ENCODE data around the gene MSI2.

The MSI2 gene

GRCh38 chr17:57369509-57369945 is 113.2 kb downstream of the MSI2 start:
- peak; percentile 25 for DNase-seq (ENCODE audit: low read depth)
- TF ChIP-seq CTCF (IDR thresholded peaks at IDR 0.05; ENCODE audit: insufficient read depth, low read depth, low read length, missing control alignments): no peak

GRCh38 chr17:57370037-57370581 is 113.8 kb downstream of the MSI2 start:
- TF ChIP-seq CTCF (IDR thresholded peaks at IDR 0.05; ENCODE audit: insufficient read depth, low read depth, low read length, missing control alignments): no peak
- peak; percentile 95 for DNase-seq (ENCODE audit: low read depth)
- H3K4me3 ChIP-seq (ENCODE audit: low read length): no peak overlapping the region

More at GRCh38 chr17:57369509-57369945, 113.2 kb downstream of the MSI2 start:
- no peak overlapping the region for H3K4me3 ChIP-seq (ENCODE audit: low read length)

GRCh38 chr17:57370619-57371018 is 114.3 kb downstream of the MSI2 start:
- no peak overlapping the region for H3K4me3 ChIP-seq (ENCODE audit: low read length)
- no peak for DNase-seq (ENCODE audit: low read depth)
- TF ChIP-seq CTCF (IDR thresholded peaks at IDR 0.05; ENCODE audit: insufficient read depth, low read depth, low read length, missing control alignments): no peak

GRCh38 chr17:57372156-57372555 is 115.8 kb downstream of the MSI2 start:
- peak; percentile 51 for DNase-seq (ENCODE audit: low read depth)
- H3K4me3 ChIP-seq (ENCODE audit: low read length): no peak overlapping the region
- no peak for TF ChIP-seq CTCF (IDR thresholded peaks at IDR 0.05; ENCODE audit: insufficient read depth, low read depth, low read length, missing control alignments)

GRCh38 chr17:57373048-57373447 is 116.7 kb downstream of the MSI2 start:
- H3K4me3 ChIP-seq (ENCODE audit: low read length): no peak overlapping the region
- no peak for DNase-seq (ENCODE audit: low read depth)
- no peak for TF ChIP-seq CTCF (IDR thresholded peaks at IDR 0.05; ENCODE audit: insufficient read depth, low read depth, low read length, missing control alignments)

- TF ChIP-seq CTCF (IDR thresholded peaks at IDR 0.05; ENCODE audit: insufficient read depth, low read depth, low read length, missing control alignments): no peak
- no peak overlapping the region for H3K4me3 ChIP-seq (ENCODE audit: low read length)
- no peak for DNase-seq (ENCODE audit: low read depth)
Measured at GRCh38 chr17:57373756-57374155, 117.4 kb downstream of the MSI2 start.

All from epithelial cell of esophagus (primary cell).